Measurements from ENCODE around the gene ABLIM2.

Gene ABLIM2

DNA sequence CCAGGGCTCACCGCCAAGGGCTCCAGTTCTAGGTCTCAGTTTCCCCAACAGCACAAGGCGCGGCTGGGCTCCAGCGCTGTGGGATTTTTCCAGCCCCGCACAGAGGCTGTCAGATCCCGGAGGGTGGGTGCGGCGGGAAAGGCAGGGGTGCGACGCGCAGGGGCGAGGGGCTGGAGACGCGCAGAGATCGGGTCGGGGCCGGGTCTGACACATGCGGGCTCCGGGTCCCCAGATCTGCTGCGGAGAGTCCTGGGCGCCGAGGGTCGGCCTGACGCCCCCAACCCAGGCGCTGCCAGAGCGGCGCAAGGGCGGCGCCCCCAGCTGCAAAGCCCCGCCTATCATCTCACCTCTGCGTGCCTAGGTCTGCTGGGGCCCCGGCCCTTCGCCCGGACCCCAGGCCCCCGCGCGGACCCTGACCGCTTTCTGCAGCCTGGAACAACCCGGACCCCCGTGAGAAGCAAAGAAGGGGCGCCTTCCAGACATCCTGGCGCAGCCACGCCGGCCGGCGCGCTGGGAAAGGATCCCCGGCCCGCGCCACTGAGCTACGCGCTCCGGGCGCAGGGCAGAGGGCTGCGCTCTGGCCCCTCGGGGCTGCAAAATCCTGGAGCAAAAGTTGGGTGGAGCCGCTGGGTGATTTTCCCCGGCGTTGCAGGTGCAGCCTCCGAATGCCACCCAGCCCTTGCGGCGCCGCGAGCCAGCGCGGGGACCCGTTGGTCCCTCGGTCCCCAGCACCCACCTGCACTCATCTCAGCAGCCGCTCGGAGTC is 486 bp downstream of the ABLIM2 start:
- DNase-seq (ENCODE audit: low read depth in 2 of 2), result no peak

DNA sequence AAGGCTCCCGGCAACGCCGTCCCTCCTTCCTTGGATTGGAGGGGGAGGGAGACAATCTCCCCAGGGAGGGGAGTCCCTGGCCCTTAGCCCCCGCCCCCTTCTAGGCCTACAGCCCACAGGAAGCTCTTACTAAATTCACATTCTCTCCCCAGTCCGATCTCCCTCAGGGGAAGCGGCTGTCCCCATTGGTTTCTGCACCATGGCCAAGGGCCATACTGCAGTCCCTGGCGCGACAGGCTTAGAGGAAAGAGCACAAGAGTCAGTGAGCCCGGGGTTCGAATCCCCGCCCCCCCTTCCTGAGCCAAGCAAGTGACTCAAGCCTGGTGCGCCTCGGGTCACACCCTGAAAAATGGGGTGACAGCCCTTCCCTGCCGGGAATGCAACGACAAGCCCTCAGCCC is 1.1 kb downstream of the ABLIM2 start:
- DNase-seq (ENCODE audit: low read depth in 2 of 2), result no peak

DNA sequence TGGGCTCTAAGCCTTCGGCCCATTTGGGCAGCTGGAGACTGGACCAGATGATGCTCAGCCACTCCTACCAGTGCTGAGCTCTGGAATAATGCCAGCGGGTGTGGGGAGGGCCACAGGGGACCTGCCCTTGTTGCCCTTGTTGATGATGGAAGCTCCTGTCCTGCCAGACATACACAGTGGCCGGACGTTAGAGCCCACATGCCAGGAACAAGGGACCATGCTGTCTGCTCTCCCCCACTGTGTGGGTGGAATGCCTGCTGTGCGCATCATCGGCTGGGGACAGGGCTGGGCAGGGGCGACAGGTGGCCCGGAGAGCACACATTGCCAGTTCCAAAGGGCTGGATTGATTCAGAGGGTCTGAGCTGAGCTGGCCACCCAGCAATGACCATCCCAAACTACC is 2.0 kb downstream of the ABLIM2 start:
- no peak for DNase-seq (ENCODE audit: low read depth in 2 of 2)

DNA sequence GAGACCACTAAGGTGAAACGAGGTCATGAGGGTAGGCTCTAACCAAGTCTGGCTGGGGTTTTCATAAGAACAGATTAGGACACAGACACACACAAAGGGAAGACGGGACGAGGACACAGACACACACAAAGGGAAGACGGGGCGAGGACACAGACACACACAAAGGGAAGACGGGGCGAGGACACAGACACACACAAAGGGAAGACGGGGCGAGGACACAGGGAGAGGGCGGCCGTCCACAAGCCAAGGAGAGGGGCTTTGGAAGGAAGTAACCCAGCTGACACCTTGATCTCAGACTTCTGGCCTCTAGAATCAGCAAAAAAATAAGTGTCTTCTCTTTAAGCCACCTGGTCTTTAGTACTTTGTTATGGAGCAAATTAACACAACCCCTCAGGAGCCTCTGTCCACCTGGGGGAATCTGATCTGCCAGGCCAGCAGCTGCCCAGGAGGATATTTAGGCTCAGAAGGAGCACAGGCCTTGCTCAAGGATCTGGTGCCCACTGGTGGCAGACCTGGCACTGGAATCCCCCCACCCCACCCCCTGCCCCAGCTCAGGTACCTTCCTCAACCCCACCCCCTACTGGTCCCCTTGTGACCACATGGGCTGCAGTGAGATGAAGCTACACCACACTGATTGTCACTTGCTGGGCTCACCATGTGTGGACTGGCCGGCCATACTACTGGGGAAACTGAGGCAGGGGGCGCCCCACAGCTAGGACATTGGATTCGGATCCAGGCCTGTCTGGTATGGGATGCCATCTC is 2.8 kb downstream of the ABLIM2 start:
- no peak for DNase-seq (ENCODE audit: low read depth in 2 of 2)

DNA sequence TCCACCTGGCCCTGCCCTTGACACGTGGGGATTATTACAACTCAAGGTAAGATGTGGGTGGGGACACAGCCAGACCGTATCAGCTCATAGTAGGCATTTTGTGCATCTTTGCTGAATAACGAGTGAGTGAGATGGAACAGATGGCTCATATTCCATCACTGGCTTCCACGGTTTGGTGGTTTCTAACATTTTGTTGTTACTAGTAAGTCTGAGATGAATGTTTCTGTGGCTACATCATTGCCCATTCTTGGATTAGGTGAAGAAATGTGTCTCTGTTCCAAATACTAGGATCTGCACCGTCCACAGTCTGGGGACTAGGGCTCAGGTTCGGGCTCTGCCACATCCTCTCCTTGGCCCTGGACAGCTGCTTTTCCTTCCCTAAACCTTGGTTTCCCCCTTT is 3.6 kb downstream of the ABLIM2 start:
- no peak for DNase-seq (ENCODE audit: low read depth in 2 of 2)

DNA sequence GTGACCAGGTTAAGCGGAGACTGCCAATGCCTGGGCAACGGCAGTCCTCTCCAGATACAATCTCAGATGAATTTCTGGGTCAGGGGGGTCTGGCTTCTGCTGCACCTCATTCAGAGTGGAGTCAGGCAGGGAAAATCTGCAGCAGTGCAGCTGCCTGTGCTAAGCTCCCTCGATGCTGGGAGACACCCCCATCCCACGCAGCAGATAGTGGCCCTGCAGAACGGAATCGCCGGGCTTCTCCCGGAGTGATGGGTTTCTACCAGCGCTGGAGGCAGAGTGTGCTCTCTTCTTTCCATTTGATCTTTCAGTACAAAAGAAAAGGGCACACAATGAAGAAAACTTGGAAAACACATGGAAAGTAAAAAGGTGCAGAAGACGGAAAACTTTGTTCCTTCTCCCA is 5.2 kb downstream of the ABLIM2 start:
- DNase-seq (ENCODE audit: low read depth in 2 of 2), result no peak

DNA sequence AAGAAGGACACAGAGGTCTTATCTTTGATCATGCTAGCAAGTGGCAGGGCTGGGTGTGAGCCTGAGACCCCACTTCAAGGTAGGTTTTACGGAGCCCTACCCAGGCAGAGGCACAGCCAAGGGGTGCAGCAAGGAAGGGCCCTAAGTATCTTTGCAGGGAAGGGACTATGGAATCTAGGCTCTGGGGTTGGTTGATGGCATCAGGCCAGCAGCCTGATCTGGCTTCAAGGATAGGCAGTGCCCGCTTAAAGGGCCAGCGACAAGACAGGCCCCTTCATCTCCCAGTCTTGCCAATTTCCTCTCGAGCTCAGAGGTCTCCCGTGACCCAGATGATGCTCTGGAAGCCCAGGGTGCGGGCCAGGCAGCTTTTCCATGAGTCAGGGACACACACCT is 5.8 kb downstream of the ABLIM2 start:
- DNase-seq (ENCODE audit: low read depth in 2 of 2), result no peak

DNA sequence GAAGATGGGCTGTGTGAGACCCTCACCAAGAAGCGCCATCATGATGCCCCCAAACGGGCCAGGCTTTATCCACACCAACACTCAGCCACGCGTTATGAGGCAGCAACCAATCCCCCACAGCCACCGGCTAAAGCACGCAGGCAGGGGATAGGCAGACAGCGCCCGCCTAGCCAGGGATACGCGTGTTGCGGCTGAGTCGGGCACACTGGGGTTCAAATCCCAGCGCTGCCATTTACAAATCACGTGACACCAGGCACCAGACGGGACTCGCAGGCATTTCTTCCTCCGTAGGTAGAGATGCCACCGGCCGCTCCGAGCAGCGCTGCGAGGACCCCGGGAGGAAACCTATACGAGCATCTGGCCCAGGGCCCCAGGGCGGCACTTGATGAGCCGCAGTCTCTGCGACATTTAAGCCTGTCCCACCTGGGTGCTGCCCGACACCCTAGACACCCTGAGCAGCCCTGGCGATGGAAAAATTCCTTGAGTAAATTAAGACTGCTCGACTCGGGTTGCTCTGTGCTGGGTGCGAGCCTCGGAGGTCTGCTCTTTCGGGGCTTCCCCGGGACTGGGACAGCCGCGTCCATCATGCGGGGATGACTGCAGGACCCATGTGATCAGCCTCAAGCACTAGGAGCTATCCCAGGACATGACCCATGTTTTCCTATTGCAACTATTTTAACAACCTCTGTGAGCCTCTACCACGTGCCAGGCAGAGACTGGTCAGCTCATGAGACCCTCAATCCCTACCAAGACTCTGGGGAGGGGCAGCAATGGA is 6.3 kb downstream of the ABLIM2 start:
- DNase-seq (ENCODE audit: low read depth in 2 of 2), result no peak

DNA sequence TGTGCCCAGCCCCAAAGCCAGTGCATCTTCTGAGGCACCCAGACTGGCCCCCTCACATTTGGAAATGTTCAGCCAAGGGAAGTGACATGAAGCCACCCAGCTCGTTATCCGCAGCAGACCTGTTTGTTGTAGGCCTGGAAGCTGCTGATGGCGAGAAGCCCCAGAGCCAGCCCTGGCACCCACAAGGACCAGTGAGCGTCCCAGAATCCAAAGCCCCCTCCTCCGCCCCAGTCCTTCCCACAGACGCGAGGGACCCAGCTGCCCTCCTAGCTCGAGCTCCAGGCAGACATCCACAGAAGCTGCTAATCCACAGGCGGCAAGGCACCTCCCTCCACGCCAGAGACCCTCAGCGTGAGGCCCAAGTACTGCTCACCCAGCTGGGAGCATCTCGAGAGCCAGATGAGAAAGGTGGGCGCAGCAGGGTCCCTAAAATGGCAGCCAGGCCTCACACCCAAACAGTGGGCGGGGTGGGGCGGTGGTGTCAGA is 7.4 kb downstream of the ABLIM2 start:
- no peak for DNase-seq (ENCODE audit: low read depth in 2 of 2)

DNA sequence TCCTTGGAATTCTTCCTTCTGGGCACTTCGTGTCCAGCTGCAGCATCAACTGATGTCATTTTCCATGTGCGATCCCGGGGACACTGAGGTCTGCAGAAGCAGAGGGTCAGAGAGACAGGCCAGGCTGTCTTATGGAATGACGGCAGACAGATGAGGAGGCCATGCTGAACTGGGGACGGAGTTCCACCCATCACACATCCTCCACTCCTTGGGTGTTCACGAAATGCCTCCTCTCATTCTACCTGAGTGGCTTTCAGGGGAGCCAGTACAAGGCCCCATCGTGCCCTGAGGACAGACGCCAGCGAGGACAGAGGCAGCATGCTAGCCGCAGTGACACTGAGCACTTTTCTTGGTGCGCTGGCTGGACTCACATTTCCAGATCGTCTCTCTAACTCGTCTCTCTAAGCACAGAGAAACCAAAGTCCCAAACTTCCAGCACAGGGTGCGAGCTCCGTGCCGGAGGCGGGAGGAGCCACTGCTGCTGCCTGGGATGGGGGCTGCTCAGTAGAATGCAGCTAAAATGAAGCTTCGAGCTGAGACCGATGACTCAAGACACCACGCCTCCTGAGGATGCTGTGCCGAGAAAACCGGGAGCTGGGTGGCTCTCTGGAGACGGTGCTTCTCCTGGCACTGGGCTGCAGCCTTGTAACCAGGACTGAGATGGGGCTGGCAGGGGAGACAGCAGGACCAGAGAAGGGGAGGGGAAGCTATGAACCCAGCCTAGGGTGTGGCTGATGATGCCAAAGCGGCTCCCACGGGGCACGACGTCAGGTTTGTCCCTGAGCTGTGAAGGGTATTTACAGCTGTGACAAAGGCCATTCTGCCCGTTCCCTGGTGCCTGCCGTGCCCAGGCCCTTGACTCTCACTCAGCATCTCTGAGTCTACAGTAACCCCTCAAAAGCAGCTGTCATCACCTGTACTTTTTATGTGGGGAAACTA is 8.2 kb downstream of the ABLIM2 start:
- DNase-seq (ENCODE audit: low read depth in 2 of 2), result no peak

DNA sequence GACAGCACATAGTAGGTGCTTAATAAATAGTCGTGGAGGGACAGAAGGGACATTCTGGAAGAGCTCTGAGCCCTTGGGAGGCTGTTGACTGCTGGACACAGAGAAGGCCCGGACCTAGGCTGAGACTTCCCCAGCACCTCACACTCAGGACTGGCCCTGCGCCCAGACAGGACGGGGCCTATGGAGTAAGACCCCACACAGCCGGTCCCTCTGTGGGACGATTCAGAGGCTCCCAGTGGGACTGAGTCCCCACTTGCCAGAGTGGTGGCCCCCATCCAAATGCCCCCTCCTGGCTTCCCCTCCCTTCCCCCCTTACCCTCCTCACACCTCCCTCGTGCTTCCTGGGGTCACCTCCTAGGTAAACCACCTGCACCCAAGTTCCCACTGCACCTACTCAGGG is 8.9 kb downstream of the ABLIM2 start:
- no peak for DNase-seq (ENCODE audit: low read depth in 2 of 2)

DNA sequence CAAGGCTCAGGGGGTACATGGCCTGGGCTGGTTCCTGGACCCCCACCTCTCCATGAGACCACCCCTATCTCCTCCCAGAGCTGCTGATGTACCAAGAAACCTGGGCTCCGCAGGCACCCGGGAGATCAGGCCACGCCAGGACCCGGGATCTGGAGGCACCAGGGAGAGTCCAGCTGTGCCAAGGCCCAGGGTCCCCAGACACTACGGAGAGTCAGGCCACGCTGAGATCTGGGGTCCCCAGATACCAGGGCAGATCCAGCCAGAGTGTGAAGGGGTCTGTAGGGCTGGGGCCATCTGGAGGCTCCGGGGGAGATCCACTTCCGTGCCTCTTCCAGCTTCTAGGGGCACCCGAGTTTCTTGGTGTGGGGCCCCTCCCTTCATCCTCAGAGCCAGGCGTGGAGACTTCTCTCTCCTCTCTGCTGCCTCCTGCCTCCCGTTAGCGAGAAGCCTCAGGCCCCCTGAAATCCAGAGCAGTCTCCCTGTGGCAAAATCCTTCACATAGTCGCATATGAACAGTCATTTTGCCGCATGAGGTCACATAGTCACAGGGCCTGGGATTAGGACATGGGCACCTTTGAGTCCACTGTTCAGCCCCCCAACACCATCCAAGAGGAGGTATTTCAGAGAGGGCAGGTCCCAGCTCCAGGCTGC is 9.7 kb downstream of the ABLIM2 start:
- no peak for DNase-seq (ENCODE audit: low read depth in 2 of 2)

DNA sequence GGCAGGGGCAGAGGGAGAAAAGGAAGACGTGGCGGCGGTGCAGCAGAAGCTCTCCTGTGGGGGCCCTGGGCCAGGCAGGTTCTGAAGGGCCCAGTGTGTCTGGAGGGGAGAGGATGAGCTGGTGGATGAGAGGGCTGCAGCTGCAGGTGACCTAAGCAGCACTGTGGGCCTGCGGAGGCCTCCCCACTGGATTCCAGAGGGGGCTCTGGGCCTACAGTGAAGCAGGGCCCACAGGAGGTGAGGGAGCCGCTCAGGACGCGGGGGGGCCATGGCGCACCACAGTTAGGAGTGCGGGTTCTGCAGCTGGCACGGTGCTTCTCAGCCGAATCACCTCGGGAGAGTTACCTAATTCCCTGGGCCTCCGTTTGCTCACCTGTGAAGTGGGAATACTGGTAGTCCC is 10.5 kb downstream of the ABLIM2 start:
- DNase-seq (ENCODE audit: low read depth in 2 of 2), result no peak

DNA sequence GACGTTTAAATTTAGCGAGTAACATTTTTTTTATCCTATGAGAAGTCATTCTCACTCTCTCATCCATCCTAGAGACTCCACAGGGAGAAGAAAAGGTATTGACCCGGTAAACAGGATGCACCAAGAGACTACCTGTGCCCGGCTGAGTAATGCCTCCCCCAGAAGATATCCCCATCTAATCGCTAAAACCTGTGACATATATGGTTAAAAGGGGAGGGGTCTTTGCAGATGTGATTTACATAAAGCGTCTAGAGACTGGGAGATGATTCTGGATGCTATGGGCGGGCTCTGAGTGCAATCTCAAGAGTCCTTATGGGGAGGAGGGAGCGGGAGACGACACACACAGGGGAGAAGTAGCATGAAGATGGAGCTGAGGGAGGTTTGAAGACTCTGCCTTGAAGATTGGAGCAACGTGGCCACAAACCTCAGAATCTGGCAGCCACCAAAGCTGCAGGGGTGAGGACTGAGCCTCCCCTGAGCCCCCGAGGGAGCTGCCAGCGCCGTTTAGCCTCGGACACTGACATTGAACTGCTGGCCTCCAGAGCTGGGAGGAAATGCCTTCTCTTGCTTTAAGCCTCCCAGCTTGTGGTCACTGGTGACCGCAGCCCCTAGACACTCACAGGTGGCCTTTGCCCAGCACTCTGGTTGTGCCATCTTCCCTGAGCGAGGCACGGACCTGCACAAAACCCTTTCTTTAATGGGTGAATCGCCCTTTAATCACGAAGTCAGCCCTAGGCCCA is 11.2 kb downstream of the ABLIM2 start:
- no peak for DNase-seq (ENCODE audit: low read depth in 2 of 2)

DNA sequence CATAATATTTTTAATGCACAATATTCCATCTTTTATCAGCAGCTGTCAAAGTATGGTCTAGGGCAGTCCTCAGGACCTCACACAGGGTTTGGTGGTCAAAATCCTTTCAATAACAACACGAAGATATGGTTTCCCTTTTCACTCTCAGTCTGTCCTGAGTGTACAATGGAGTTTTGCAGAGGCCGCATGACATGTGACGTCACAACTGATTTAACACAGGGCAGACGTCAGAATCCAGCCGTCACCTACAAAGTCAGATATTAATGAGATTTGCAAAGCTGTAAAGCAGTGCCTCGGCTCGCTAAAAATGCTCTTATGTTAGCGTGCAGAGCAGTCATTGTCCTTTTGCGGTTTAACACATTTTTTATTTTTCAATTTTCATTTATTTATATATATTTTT is 12.5 kb downstream of the ABLIM2 start:
- DNase-seq (ENCODE audit: low read depth in 2 of 2), result no peak

DNA sequence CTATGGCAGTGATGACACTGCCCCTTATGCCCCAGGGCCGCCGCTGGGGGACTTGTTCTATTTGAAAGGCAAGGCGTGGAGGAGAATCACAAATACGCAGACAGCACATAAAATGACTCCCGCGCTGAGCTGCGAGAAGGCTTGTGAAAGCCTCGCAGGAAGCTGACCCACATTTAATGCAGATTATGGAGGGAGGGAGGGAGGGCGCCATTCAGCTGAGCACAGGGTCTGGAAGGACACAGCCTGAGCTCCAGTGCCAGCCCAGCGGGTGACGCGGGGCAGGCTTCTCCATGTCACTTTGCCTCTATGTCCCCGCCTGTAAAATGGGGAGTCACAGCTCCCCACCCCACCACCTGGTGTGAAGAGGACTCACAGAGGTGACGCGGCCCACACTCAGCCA is 14.3 kb downstream of the ABLIM2 start:
- DNase-seq (ENCODE audit: low read depth in 2 of 2), result no peak

DNA sequence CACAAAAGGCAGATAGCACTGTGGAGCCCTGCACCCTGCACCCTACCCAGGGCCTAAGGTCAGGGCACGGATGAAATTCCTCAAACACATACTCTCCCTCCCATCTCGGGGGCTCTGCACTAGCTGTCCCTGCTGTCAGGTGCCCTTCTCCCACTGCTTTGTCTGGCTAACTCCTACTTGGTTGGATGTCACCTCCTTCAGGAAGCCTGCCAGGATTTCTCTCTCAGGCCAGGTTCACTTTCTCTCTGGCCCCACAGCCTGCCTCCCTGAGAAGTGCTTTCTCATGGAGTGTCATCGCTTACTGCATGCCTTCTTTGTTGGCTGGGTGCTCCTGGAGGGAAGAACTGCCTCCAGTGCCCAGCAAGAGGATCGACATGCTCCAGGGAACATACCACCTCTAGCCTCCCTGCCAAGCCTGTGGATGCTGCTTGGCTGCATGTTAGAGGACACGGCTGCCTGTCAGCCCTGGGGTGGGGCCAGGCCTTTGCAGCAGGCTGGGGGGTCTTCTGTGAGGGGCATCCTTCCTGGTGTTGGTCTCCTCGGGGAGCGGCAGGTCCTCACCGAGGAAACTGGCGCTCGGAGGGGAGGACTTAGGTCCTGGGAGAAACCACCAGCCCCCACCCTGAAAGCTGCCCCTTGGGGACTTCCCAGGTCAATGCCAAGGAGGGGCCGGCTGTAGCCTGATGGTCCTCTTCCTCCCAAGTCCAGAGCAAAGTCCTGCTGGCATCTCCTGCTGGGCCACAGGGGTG is 15.0 kb downstream of the ABLIM2 start:
- no peak for DNase-seq (ENCODE audit: low read depth in 2 of 2)

DNA sequence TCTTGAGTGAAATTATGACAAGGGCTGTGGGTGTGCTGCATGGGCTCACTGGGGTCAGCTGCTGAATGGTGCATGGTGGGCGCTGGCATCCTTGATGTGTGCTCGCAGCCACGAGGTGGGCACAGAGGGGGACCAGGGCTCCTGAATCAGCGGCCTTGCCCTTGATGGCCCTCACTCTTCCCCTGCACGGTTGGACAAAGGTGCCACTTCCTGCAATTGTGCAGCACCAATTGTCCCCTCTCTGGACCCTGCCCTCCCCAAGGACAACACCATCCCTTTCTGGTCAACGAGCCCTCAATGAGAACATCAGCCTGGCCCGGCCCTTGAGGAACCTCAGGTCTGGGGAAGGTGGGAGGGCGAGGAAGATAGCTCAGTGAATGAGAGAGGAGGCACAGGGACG is 16.1 kb downstream of the ABLIM2 start:
- no peak for DNase-seq (ENCODE audit: low read depth in 2 of 2)

DNA sequence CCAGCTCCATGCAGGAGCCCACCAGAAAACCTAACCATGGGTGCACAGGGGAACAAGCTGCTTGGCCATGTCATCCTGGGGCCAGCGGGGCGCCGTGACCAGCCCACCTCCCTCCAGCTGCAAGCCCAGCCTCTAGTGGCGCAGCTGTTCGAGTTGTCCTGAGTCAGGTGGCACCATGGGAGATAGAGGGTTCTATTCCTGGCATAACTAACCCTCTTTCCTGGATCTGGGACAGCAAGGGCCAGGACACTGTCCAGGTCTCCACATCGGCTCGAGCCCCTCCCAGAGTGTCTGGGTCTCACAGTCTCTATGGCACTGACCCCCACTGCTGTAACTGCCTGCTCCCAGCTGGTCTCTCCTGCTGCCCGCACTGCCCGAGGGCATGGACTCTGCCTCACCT is 16.7 kb downstream of the ABLIM2 start:
- DNase-seq (ENCODE audit: low read depth in 2 of 2), result no peak

DNA sequence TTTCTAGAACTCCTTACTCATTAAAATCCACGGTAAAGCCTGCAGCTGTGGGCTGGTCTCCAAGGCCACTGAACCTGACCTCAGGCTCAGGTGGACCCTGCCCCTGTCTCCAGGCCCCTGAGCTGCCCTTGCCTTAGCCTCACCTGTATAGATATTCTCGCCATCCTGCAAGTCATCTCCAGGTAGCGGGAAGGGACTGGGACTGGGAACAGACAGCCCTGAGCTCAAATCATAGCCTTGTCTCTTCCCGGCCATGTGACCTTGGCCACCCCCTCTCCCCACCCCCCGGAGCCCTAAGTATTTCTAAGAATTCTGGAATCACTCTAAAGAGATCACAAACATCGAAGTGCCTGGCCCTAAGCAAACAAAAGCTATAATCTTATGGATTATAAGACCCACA is 17.7 kb downstream of the ABLIM2 start:
- no peak for DNase-seq (ENCODE audit: low read depth in 2 of 2)

Data from stimulated activated CD8-positive, alpha-beta memory T cell treated with anti-CD3 and anti-CD28 coated beads, Interleukin-2, amount 100 ng/mL, for 1 hour (primary cell).